Stimulated activated CD4-positive, alpha-beta T cell treated with anti-CD3 and anti-CD28 coated beads, Interleukin-15, amount 100 ng/mL, for 1 hour (primary cell): ENCODE results near the gene STOM.

Source experiments
- DNase-seq, 2 donors: peaks; one replicate each; pipeline ENCODE4 v3.0.0-alpha.2; 2020; ENCODE audit warnings: low read depth in 1 of 2, low spot score in 1 of 2

Gene STOM

GRCh38 chr9:121371495-121372061 is 1.5 kb upstream of the STOM start:
- no peak for DNase-seq

GRCh38 chr9:121368745-121369144 is 1.3 kb downstream of the STOM start:
- no peak for DNase-seq

GRCh38 chr9:121368138-121368522 is 1.9 kb downstream of the STOM start:
- DNase-seq: no peak

GRCh38 chr9:121367306-121368137 is 2.5 kb downstream of the STOM start:
- DNase-seq: no peak

GRCh38 chr9:121366611-121367192 is 3.3 kb downstream of the STOM start:
- DNase-seq: no peak

- DNase-seq: no peak
Observed at GRCh38 chr9:121365564-121365963, 4.5 kb downstream of the STOM start.

- DNase-seq: no peak
Observed at GRCh38 chr9:121364886-121365285, 5.2 kb downstream of the STOM start.

GRCh38 chr9:121364077-121364476 is 6.0 kb downstream of the STOM start:
- DNase-seq: no peak

GRCh38 chr9:121363622-121363961 is 6.5 kb downstream of the STOM start:
- DNase-seq: no peak

DNA sequence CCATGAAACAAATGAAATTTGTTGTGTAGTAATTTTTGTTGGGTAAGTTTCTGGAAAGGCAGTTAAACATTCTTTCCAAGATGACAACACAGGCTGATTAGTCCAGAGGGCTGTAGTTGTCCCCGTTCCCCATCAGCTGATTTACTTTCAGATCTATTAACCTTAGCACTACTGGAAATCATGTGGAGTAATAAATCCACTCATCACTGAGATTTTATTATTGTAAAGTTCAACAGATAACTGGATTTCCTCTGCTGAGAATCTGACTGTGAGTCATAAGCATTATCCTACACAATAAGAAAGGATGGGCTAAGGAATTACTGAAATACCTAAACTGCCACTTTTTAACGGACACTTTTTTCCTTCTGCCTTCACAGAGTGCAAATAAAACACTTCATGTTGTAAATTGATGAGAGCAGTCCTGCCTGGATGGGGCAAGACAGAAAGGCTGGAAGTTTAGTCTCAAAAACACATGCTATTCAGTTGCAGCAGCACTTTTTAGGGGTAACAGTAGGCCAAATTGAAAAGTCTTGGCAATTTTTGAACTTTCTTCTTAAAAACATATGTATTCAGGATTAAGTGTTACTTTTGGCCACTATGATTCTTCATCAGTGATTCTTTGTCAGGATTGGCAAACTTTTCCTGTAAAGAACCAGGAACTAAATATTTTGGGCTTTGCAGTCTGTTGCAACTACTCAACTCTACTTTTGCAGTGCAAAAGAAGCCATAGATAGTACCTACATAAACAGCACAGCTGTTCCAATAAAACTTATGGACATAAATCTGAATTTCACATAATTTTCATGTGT is 7.0 kb downstream of the STOM start:
- DNase-seq: no peak

GRCh38 chr9:121360601-121361374 is 9.3 kb downstream of the STOM start:
- no peak for DNase-seq

GRCh38 chr9:121359351-121360294 is 10.4 kb downstream of the STOM start:
- no peak for DNase-seq

DNA sequence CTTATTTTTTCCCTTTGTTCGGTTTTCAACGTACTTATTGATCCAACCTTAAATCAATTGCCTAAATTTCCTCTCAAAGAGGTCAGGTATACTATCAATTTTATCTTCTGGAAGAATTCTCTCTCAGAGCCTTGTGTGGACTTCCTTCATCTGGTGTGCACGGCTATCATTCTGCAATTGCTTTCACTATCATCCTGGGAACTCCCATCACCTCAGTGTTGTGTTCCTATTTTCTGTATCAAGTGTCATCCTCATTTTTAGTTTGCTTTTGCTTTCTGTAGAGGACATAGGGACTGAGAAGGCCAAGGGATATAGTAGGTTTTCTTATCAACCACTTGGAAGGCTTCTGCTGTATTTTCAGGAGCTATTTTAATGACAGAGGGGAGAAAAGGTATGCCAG is 11.3 kb downstream of the STOM start:
- DNase-seq: no peak

DNA sequence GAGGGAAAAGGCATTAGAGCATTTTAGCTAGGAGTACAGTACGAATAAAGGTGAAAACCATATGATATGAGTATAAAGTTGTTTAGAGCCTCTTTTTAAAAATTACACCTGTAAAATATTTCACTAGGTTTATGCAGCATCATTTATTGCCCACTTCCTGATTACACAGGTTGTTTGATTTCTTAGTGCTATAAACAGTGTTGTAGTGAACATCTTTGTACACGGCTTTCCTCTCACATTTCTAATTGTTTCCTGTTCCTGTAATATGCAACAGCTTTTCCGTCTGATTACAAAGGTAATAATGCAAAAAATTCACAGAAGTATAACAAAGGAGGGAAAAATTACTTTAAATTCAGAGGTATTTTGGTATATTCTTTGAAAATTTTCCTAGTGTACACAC is 13.0 kb downstream of the STOM start:
- no peak for DNase-seq

DNA sequence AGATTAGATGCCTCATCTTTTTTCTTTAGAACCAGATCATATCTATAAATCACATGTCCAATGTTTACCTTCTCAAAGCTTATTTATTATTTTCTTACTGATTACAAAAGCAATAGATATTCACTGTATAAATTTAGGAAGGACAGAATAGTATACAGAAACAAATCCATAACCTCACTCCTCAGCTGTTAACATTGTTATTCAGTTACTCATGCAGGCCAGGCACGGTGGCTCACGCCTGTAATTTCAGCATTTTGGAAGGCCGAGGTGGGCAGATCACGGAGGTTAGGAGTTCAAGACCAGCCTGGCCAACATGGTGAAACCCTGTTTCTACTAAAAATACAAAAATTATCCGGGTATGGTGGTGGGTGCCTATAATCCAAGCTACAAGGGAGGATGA is 15.3 kb downstream of the STOM start:
- no peak for DNase-seq

DNA sequence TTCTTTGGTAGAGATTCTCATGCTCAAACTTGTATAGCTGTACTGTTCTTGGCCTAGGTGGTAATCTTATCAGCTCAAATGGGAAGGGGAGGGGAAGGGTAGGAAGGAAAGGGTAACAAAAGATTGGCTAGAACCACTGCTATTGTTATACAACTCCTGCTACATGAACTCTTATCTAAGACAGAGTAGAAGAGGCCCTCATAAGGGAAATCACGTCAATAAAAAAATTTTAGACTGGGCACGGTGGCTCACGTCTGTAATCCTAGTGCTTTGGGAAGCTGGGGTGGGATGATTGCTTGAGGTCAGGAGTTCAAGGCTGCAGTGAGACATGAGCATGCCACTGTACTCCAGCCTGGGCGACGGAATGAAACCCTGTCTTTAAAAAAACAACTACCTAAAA is 15.9 kb downstream of the STOM start:
- DNase-seq: no peak

DNA sequence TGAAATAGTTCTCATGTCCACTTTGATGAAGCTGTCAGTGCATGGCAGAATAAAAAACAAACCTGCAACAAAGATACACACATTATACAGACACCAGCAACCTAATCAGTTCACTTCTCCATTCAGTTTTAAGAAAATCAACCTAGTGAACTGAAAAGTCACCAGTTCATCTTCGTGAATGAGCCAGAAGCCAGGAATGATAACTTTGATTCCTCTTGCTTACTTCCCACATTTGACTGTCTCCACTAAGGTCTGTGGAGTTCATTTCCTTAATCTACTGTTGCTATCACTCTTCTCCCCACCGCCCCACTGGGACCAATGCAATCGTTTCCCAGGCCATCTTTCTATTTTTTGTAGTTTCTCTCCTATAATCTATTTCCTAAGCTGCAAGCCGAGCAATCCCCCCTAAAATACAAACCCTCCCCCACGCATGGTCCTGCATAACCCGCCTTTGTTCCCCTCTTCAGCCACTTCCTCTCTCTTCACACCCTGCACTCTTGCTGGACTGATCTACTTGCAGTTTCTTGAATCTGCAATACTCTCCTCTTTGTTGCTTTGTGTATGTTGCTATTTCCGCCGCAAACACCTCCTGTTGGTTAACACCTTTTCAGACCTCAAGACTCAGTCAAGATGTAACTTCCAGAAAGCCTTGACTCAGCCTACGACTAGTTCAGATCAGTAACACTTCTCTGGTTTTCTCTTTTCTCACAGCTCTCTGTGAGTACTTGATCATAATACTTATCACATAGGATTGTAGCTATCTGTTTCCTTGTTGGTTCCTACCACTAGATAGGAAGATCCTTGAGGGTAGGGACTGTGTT is 16.6 kb downstream of the STOM start:
- DNase-seq: no peak

DNA sequence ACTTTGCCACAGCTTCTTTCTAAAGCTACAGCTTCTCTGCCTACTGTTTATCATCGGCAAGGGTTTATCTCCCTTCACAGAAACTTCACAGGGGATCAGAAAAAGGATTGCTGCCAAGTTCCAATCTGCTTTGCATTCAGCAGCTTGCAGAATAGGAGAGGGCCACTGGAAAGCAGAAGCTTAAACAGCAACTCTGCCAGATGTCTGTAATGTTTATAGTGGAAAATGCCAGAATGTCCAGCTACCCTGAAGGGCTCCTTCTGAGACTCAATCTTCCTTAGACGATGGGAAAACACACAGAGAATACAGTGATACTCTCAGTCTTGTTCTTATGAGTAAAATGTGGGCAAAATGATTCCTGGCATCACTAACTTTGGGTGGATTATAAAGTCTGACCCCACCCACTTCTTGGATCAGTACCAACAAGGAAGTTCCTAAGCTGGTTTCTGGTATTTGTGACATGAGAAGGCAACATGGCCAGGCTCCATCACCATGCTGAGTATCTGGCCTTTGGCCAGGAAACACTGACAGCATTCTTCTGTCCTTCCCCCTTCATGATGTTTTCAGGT is 19.0 kb downstream of the STOM start:
- no peak for DNase-seq

GRCh38 chr9:121350036-121350435 is 20.0 kb downstream of the STOM start:
- DNase-seq: no peak
